ENCODE data around the gene TOMM20.

Gene TOMM20

DNA sequence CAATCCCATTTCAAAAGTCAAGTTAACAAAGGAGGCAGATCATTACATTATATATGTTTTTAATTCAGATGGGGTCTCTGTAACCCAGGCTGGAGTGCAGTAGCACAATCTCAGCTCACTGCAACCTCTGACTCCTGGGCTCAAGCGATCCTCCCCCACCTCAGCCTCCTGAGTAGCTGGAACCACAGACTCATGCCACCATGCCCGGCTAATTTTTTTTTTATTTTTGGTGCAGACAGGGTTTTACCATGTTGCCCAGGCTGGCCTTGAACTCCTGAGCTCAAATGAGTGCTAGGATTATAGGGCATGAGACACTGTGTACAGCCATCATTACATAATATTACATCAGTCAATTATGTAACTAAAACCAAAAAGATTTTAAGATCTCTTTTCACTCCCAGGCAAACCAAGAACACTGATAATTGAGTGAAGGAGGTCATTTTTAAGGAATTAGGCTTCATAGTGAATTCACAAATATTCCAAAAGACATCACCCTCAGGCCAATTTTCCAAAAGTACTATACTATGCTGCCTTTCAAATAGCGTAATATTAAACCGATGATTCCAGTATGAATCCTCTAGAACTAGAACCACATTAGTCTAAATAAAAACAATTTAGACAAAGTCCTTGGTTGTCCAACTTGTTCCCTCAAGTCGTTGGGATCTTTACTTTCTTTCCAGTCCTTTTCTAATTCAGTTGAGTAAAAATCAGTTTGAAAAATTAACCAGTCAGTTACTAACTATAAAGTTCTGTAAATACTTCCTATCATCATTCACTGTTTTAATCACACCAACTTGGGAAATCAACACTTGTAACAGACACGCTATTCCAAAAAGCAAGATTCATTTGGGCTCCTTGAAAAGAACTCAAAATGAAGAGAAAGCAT lies 16.1 kb downstream of the TOMM20 start:
- H3K4me3 ChIP-seq (replicated peaks; ENCODE audit: low read depth, low read length), result no peak overlapping the region
- peaks cover 23% of the 10 kb centered on the region for H3K36me3 ChIP-seq (ENCODE audit: control insufficient read depth, insufficient read depth, low read length)
- TF ChIP-seq CTCF (IDR thresholded peaks at IDR 0.05; ENCODE audit: insufficient read depth, low read length, poor library complexity, severe bottlenecking), result no peak
- H3K27me3 ChIP-seq (replicated peaks; ENCODE audit: control insufficient read depth, insufficient read depth, low read length), result no peaks in the 10 kb centered on the region
- no peak for DNase-seq (ENCODE audit: extremely low read depth, insufficient read length)

GRCh38 chr1:235111107-235111506 lies 17.5 kb downstream of the TOMM20 start:
- TF ChIP-seq CTCF (IDR thresholded peaks at IDR 0.05; ENCODE audit: insufficient read depth, low read length, poor library complexity, severe bottlenecking), result no peak
- DNase-seq (ENCODE audit: extremely low read depth, insufficient read length), result no peak
- Histone ChIP-seq H3K36me3 (ENCODE audit: control insufficient read depth, insufficient read depth, low read length) (peaks cover 22% of the 10 kb centered on the region), H3K27me3 (replicated peaks; ENCODE audit: control insufficient read depth, insufficient read depth, low read length) (no peaks in the 10 kb centered on the region), H3K4me3 (replicated peaks; ENCODE audit: low read depth, low read length) (no peak overlapping the region)

GRCh38 chr1:235108876-235109275 lies 19.8 kb downstream of the TOMM20 start:
- DNase-seq (ENCODE audit: extremely low read depth, insufficient read length), result no peak
- peaks cover 20% of the 10 kb centered on the region for H3K36me3 ChIP-seq (ENCODE audit: control insufficient read depth, insufficient read depth, low read length)
- H3K4me3 ChIP-seq (replicated peaks; ENCODE audit: low read depth, low read length), result no peak overlapping the region
- no peak for TF ChIP-seq CTCF (IDR thresholded peaks at IDR 0.05; ENCODE audit: insufficient read depth, low read length, poor library complexity, severe bottlenecking)
- H3K27me3 ChIP-seq (replicated peaks; ENCODE audit: control insufficient read depth, insufficient read depth, low read length), result no peaks in the 10 kb centered on the region

GRCh38 chr1:235108185-235108593 lies 20.4 kb downstream of the TOMM20 start:
- Histone ChIP-seq H3K36me3 (ENCODE audit: control insufficient read depth, insufficient read depth, low read length) (peaks cover 14% of the 10 kb centered on the region), H3K4me3 (replicated peaks; ENCODE audit: low read depth, low read length) (no peak overlapping the region), H3K27me3 (replicated peaks; ENCODE audit: control insufficient read depth, insufficient read depth, low read length) (no peaks in the 10 kb centered on the region)
- DNase-seq (ENCODE audit: extremely low read depth, insufficient read length), result no peak
- no peak for TF ChIP-seq CTCF (IDR thresholded peaks at IDR 0.05; ENCODE audit: insufficient read depth, low read length, poor library complexity, severe bottlenecking)

DNA sequence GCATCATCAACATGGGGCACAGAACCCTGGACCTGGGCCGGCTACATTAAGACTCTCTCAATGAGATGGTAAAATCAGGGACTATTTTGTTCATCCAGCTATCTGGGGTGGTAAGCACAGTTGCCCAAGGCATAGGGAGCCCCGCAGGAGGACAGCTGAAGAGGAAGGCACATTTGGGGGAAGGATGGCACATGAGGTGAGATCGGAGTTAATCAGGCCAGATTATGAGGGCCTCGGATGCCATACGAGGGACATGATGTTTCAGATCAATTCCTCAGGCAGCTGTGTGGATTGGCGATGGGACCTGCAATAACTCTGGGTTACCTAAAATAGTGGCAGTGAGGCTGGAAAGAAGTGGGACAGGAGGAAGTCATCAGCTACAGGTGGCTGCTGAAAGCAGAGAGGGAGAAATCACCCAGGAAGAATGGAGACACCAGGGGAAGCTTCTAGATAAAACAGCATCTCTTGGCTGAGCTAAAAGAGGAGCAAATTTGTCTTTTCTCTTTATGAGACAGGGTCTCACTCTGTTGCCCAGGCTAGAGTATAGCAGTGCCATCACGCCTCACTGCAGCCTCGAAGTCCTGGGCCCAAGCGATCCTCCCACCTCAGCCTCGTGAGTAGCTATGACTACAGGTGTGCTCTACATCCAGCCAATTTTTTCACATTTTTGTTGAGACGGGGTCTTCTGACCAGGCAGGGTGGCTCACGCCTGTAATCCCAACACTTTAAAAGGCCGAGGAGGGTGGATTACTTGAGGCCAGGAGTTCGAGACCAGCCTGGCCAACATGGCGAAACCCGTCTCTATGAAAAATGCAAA lies 21.1 kb downstream of the TOMM20 start:
- H3K36me3 ChIP-seq (ENCODE audit: control insufficient read depth, insufficient read depth, low read length), result peaks cover 13% of the 10 kb centered on the region
- no peak overlapping the region for H3K4me3 ChIP-seq (replicated peaks; ENCODE audit: low read depth, low read length)
- DNase-seq (ENCODE audit: extremely low read depth, insufficient read length), result no peak
- no peaks in the 10 kb centered on the region for H3K27me3 ChIP-seq (replicated peaks; ENCODE audit: control insufficient read depth, insufficient read depth, low read length)
- no peak for TF ChIP-seq CTCF (IDR thresholded peaks at IDR 0.05; ENCODE audit: insufficient read depth, low read length, poor library complexity, severe bottlenecking)
